NCI-H128 (cell line): ENCODE data around the gene NCDN.

Experiments used
- DNase-seq: peaks from one replicate; lab custom pipeline; 2025; ENCODE audit not compliant: unreplicated experiment; lab: John Stamatoyannopoulos, UW

NCDN gene

DNA sequence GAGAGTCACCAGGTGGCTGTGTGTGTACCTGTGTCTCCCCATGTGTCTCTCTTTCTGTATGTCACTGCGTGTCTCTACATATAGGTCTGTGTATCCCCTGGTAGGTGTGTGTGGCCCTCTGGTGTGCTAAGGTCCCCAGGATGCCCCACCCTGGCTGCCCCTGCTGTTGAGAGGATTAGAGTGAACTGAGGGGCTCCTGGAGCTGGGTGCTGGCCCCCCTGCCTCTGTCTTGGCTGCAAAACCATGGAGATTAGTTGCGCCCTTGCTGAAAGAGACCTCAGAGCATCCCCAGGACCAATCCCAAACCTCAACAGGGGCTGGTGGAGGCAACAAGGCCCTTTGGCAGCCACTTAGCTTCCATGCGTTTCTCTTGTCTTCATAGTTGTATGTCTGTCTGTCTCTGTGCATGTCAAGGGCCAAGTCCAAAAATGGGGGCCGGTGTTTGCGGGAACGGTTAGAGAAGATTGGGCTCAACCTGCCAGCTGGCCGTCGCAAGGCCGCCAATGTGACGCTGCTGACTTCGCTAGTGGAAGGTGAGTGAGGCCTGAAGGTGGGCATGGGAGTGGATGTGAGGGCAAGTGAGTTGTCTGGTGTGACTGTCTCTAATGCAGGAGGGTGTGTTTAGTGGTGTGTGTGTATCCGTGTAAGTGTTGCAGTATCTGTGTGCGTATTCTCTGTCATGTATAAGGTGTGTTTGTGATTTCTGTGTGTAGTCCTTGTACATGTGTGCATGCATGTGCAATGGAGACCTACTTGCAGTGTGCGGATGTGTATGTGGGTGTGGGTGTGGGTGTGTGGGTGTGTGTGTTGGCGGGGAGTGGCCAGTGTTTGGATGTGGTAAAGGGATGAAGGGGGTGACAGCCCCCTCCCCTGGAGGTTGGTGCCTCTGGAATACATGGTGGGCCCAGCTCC, 32.2 kb downstream of the NCDN start:
- no peak for DNase-seq

DNA sequence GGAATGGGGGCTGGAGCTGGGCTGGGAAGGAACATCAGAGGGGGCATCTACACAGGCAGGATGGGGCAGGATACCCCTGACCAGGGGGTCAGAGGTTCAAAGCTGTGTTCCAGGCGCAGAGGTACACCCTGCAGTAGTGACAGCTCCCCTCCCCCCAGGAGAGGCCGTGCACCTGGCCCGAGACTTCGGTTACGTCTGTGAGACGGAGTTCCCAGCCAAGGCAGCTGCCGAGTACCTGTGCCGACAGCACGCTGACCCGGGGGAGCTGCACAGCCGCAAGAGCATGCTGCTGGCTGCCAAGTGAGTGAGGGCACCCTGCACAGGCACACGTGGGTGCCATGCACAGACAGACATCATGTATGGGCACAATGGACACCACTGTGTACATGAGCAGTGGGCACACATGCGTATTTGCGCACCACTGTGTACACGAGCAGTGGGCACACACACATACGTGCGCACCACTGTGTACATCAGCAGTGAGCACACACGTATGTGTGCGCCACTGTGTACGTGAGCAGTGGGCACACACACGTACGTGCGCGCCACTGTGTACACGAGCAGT, 33.0 kb downstream of the NCDN start:
- DNase-seq: no peak

DNA sequence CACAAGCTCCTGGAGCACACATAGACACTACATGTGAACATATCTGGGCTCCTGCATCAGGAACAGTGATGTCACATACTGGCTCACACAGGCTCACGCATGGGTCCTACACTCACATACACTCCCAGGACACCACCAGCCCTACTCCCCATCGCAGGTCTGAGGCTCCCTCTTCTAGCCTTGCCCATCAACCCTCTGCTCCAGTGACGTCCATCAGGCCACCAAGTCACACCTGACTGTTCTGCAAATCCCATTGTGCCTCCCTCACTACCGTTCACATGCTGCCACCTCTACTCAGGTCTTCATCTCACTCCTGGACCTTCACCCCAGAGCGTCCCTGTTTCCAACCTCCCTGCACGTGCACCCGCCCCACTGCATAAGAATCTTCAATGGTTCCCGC, 33.6 kb downstream of the NCDN start:
- DNase-seq: no peak

DNA sequence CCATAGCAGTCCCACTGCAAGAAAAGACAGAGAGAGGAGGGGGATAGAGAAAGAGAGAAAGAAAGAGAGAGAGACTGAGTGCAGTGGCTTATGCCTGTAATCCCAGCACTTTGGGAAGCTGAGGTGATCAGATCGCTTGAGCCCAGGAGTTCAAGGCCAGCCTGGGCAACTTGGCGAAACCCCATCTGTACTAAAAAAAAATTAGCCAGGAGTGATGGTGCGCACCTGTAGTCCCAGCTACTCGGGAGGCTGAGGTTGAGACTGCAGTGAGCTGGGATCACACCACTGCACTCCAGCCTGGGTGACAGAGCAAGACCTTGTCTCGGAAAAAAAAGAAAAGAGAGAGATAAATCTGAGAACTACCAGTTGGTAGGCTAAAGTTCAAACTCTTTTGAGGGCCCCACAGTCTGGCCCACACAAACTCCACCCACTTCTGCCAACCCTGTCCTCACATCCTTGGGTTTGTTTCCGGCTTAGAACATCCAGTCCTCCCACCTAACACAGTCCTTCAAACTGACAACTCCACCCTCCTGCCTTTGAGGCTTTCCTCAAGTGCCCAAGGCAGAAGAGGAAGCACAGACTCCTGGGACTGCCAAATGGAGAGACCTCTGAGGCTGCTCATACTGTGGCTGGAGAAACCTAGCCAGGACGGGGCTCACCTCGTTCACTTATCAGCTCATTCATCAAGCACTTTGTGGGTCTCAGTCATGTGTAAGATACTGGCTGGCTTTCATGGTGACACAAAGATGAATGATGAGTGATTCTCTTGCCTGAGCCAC, 35.6 kb downstream of the NCDN start:
- no peak for DNase-seq

DNA sequence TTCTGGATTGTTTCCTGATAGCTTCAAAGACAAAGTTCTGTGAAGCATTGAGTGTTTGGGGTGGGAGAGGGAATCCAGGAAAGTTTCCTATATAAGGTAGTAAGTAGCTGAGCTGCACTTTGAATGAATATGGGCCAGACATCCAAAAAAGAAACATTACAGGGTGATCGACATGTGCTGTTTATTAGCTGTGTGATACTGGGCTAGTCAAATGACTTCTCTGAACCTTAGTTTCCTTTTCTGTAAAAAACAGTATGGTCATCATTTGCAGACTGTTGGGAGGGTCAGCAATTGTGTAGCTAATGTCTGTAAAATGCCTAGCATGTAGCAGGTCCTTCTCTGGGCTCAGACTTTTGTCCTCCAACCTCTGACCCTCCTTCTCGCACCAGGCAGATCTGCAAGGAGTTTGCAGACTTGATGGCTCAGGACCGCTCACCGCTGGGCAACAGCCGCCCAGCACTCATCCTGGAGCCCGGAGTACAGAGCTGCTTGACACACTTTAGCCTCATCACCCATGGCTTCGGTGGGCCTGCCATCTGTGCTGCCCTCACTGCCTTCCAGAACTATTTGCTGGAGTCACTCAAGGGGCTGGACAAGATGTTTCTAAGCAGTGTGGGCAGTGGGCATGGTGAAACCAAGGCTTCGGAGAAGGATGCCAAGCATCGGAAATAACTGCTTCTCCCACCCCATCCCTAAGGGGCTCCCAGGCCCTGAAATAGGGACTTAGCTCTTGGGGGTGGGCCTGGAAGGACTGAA, 36.6 kb downstream of the NCDN start:
- no peak for DNase-seq

DNA sequence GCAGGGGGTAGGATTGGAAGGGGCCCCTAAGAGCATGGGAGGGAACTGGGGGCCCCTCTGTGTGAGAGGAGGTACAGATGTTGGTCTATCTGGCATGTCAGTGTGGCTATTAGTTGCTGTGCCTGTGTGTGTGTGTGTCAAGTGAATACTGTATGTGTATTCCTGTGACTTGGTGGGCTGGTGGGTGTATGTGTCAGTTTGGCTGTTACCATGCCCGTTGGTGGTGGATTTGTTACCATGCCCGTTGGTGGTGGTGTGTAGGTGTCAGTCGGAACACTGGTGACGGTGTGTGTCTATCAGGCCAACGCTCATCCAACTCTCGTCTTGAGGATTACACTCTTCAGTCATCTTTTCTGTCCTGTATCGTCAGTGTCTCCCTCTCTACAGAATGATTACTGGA, 38.1 kb downstream of the NCDN start:
- no peak for DNase-seq

DNA sequence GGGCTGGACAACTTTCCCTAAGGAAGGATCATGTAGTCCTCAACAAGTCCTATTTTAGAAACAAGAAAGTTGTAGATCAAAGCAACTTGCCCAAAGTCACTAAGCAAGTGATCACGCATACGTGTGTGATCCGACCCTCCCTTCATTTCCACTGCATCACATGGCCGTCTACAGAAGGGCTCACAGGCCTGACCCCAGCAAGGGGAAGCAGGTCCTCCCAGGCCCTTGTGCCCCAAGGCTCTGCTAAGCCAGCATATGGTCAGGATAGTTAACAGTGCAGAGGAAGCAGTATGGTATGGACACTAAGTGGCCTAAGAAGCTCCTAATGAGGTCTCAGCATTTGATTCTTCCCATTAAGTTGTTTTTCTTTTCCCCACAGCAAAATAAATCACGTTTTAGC, 40.3 kb downstream of the NCDN start:
- no peak for DNase-seq

DNA sequence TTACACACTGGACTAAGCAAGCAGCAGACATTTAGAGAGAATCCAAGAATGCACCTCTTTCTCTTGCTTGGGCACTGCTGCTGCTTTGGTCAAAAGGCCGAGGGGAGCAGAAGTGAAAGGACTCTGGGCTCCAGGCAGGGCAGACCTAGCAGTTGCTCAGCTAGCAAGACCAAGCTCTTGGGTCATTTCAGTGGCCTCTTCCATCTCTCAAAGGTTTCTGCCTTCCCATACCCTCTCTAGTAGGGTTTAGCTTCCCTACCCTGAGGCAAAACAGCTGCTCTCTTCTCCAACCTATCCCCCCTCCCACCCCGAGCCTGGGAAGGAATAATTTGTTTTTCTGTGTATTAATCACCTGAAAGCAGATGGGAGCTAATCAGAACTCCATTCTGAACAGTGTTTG, 41.3 kb downstream of the NCDN start:
- DNase-seq: no peak

DNA sequence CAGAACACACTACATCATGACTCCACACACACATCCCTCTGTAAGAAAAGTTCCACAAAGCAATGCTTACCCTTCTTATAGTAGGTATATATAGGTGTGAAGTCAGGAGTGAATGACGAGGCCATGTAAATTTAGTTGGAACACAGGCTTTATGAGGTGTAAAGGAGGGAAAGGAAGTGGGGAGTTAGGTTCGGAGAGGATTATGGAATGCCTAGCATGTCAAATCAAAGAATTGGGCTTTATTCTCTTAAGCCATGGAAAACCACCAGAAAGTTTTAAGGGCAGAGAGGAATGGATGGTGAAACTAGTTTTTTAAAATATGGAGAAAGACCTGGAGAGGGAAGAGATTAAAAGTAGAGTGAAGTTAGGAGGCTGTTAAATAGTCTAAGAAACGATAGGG, 41.8 kb downstream of the NCDN start:
- DNase-seq: no peak

DNA sequence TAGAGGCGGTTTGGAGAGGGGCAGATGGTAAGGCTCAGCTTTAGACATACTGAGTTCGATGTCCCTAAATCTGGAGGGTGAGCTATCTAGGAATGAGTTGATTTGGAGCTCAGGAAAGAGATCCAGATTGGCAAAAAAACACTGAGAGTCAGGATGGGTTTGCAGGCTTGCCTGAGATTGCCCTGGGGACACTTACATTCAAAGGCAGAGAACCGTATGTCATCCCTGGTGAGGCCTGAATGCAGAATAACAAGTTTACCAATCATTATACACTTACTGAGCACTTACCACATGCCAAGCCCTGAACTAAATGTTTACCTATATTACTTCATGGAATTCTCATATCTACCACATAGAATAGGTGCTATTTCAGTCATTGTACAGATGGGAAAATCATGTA, 43.0 kb downstream of the NCDN start:
- no peak for DNase-seq

DNA sequence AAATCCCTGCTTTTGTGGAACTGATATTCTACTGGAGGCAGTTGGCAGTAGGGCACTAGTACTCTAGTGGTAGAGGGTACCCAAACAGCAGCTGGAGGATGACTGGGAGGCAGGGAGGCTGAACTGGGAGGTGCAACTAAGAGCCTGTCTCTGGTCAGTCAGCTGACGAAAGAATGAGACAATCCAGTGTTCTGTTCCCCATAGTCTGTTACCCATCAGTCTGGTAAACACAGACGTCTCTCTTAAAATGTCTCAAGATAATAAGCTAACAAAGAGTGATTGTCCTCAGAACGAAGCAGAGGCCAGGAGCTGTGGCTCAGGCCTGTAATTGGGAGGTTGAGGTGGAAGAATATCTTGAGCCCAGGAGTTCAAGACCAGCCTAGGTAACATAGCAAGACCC, 45.9 kb downstream of the NCDN start:
- DNase-seq: no peak

DNA sequence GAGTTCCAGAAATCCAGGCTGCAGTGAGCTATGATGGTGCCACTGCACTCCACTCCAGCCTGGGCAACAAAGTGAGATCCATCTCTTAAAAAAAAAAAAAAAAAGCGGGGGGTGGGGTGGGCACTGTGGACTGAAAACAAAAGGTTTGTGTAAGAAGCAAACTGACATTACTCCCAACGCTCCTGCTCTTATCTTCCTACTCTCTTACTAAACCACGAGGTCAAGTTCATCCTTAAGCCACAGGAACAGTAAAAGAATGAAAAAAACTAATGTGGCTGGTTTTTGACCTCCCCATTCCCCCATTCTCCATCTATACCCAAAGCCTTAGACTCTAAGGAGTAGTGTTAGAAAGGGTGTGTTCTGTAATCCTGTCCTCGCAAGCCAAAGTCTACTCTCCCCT, 46.3 kb downstream of the NCDN start:
- DNase-seq: no peak

DNA sequence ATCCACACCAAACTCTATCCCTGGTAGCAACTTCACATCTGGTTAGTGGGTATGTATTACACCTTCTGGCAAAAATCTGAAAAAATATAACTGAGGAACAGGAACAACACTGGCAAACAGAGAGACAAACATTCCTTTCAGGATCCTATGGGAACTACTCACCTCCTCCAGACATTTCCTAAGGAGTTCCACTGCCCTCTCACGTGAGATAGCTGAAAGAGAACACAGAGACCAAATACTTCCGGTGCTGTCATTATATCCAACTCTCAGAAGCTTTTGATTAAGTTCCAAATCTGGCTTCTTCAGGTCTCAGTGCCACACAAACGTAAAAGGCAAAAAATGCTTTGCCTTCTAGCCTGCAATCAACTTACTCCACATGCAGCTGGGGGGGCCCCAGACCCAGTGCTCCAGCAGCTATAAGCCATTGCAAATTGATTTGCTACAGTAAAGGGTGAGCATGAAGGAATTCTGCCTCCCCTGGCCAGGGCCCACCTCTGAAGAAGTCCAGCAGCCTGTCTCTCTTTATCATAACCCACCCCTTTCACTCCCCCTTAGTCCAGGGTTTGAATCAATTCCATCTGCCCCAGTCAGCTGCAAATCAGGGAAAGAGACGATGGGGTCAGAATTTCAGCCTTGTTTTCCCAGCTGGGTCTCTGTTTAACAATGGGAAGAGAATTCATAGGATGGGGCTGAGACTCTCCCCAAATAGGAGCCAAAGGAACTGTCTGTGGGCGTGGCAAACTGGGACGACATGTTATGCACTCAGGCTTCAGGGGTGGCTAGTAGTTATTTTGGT, 47.7 kb downstream of the NCDN start:
- no peak for DNase-seq

DNA sequence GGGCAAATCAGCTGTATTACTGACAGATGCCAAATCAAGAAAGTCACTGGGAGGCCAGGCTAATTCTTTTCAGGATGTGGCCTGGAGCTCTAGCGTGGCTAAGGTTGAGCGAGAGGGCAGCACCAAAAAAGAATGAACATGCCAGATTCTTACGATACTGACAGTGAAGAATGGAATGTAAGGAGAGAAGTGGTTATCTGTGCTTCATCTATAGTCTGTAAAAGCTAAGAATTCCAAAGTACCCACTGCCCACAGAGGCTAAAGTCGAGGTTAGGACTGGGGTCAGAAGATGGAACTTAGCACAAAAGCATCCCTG, 48.2 kb downstream of the NCDN start:
- DNase-seq: no peak

DNA sequence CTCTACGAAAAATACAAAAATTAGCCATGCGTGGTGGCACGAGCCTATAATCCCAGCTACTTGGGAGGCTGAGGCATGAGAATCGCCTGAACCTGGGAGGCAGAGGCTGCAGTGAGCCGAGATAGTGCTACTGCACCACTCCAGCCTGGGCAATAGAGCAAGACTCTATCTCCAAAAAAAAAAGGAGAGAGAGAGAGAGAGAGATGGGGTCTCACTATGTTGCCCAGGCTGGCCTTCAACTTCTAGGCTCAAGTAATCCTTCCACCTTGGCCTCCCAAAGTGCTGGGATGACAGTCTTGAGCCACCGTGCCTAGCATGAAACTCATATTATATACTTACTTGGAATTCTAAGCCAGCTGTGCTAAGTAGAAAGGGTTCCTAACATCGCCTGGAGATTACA, 54.1 kb downstream of the NCDN start:
- no peak for DNase-seq

DNA sequence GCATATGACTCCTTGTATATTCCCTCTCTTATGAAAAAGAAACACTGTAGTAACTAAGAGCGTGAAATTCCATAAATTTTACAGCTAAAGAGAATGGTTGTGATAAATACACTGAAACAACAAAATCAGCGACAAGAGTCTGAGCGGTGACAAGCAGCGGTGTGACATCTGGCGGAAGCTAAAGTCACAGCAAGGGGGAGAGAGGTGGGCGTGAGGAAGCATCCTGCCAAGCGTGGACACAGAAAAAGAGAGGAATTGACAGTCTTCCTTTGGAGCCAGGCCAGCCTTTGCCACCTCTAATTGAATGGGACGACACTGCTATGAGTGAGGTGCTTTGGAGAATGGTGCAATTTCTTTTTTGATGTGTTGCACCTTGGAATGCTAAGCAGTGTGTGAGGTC, 57.8 kb downstream of the NCDN start:
- no peak for DNase-seq
